HEK293 (cell line): ENCODE results near the gene IL1RAP.

Experiments used
- CTCF ChIA-PET: fragments of 350-600 bp; formaldehyde crosslinking; extraction: SDS; loops from one replicate; lab custom pipeline; 2021; ENCODE audit warnings: antibody characterized with exemption; lab: Yijun Ruan, JAX
- POLR2A ChIA-PET: fragments of 300-600 bp; formaldehyde crosslinking; extraction: SDS; loops from one replicate; lab custom pipeline; 2020; ENCODE audit warnings: antibody characterized with exemption, inconsistent platforms; lab: Yijun Ruan, JAX
- H3K27ac ChIP-seq: fragments of 200-500 bp; sonication (Bioruptor generic); 2 replicates; pipeline ENCODE4 v1.5.1; 2014; ENCODE audit warnings: low read depth, low read length, control low read depth, inconsistent platforms; ENCODE audit errors: extremely low read depth
- H3K36me3 ChIP-seq, 2 experiments: fragments of 200-500 bp in 1 of 2; sonication (Bioruptor generic) in 1 of 2; 1 replicate in 1 of 2; 2 replicates in 1 of 2; pipeline ENCODE4 v1.5.1; 2014 to 2017; ENCODE audit warnings: inconsistent platforms in 2 of 2, low read length in 2 of 2; ENCODE audit not compliant: control insufficient read depth in 2 of 2, insufficient read depth in 1 of 2
- H3K4me1 ChIP-seq: fragments of 200-500 bp; sonication (Bioruptor generic); 2 replicates; pipeline ENCODE4 v1.5.1; 2014; ENCODE audit warnings: mild to moderate bottlenecking, low read length, inconsistent platforms; ENCODE audit not compliant: control insufficient read depth, insufficient read depth
- H3K4me3 ChIP-seq: 2 replicates; pipeline ENCODE4 v1.5.1; 2011; ENCODE audit warnings: low read depth, mild to moderate bottlenecking, control low read depth, low read length, moderate library complexity
- H3K9me3 ChIP-seq: fragments of 200-500 bp; sonication (Bioruptor generic); 2 replicates; pipeline ENCODE4 v1.5.1; 2014; ENCODE audit warnings: low read depth, low read length, inconsistent platforms; ENCODE audit not compliant: control insufficient read depth, insufficient read depth
- GLIS1 ChIP-seq: fragments of 450-650 bp; formaldehyde crosslinking; IDR thresholded peaks from 2 replicates; pipeline ENCODE4 v1.5.1; 2016; ENCODE audit warnings: missing biosample characterization, missing genetic modification characterization
- MEIS1 ChIP-seq: sonication (generic); formaldehyde crosslinking; IDR thresholded peaks from 2 replicates; pipeline ENCODE4 v1.8.1; 2022; ENCODE audit warnings: missing genetic modification reagents, mild to moderate bottlenecking, borderline replicate concordance
- REST ChIP-seq: fragments of 450-650 bp; formaldehyde crosslinking; IDR thresholded peaks from 2 replicates; pipeline ENCODE4 v1.5.1; 2016; ENCODE audit warnings: missing biosample characterization, missing genetic modification characterization
- ZBTB20 ChIP-seq: fragments of 450-650 bp; formaldehyde crosslinking; IDR thresholded peaks from 2 replicates; pipeline ENCODE4 v1.5.1; 2016; ENCODE audit warnings: missing biosample characterization, missing genetic modification characterization
- ZBTB44 ChIP-seq: fragments of 450-650 bp; IDR thresholded peaks from 2 replicates; pipeline ENCODE4 v1.5.1; 2018; ENCODE audit warnings: missing biosample characterization, mild to moderate bottlenecking, missing genetic modification characterization
- ZNF112 ChIP-seq: fragments of 450-650 bp; formaldehyde crosslinking; IDR thresholded peaks from 2 replicates; pipeline ENCODE4 v1.5.0; 2017; ENCODE audit warnings: missing biosample characterization, missing genetic modification characterization
- ZNF16 ChIP-seq: fragments of 450-650 bp; formaldehyde crosslinking; IDR thresholded peaks from 2 replicates; pipeline ENCODE4 v1.5.1; 2016; ENCODE audit warnings: low read depth, missing biosample characterization, missing genetic modification characterization
- ZNF175 ChIP-seq: fragments of 450-650 bp; formaldehyde crosslinking; IDR thresholded peaks from 2 replicates; pipeline ENCODE4 v1.5.1; 2016; ENCODE audit warnings: missing biosample characterization, missing genetic modification characterization
- ZNF19 ChIP-seq: fragments of 450-650 bp; formaldehyde crosslinking; IDR thresholded peaks from 2 replicates; pipeline ENCODE4; 2016; ENCODE audit warnings: missing biosample characterization, missing genetic modification characterization, low read depth
- ZNF311 ChIP-seq: fragments of 450-650 bp; formaldehyde crosslinking; IDR thresholded peaks from 2 replicates; pipeline ENCODE4 v1.5.1; 2017; ENCODE audit warnings: missing biosample characterization, missing genetic modification characterization, borderline replicate concordance
- ZNF426 ChIP-seq: fragments of 450-650 bp; formaldehyde crosslinking; IDR thresholded peaks from 2 replicates; pipeline ENCODE4 v1.5.1; 2017; ENCODE audit warnings: missing biosample characterization, missing genetic modification characterization, mild to moderate bottlenecking, inconsistent platforms, moderate library complexity
- ZNF558 ChIP-seq: fragments of 450-650 bp; formaldehyde crosslinking; IDR thresholded peaks from 2 replicates; pipeline ENCODE4 v1.5.1; 2016; ENCODE audit warnings: missing biosample characterization, missing genetic modification characterization
- ZNF561 ChIP-seq: fragments of 450-650 bp; IDR thresholded peaks from 2 replicates; pipeline ENCODE4 v1.5.1; 2018; ENCODE audit warnings: missing biosample characterization, missing genetic modification characterization, borderline replicate concordance
- ZNF621 ChIP-seq: fragments of 450-650 bp; formaldehyde crosslinking; IDR thresholded peaks from 2 replicates; pipeline ENCODE4 v1.5.1; 2017; ENCODE audit warnings: missing biosample characterization, missing genetic modification characterization
- ZNF660 ChIP-seq: fragments of 450-650 bp; IDR thresholded peaks from 2 replicates; pipeline ENCODE4 v1.5.1; 2018; ENCODE audit warnings: missing biosample characterization, mild to moderate bottlenecking, missing genetic modification characterization
- ZNF707 ChIP-seq: fragments of 450-650 bp; formaldehyde crosslinking; IDR thresholded peaks from 2 replicates; pipeline ENCODE4 v1.5.1; 2016; ENCODE audit warnings: missing biosample characterization, missing genetic modification characterization
- ZNF768 ChIP-seq: fragments of 450-650 bp; formaldehyde crosslinking; IDR thresholded peaks from 2 replicates; pipeline ENCODE4 v1.5.1; 2018; ENCODE audit warnings: missing biosample characterization, mild to moderate bottlenecking, missing genetic modification characterization
- ZSCAN18 ChIP-seq: fragments of 450-650 bp; formaldehyde crosslinking; IDR thresholded peaks from 2 replicates; pipeline ENCODE4 v1.5.1; 2016; ENCODE audit warnings: missing biosample characterization, missing genetic modification characterization
- ZSCAN5A ChIP-seq: fragments of 450-650 bp; formaldehyde crosslinking; IDR thresholded peaks from 2 replicates; pipeline ENCODE4 v1.5.1; 2016; ENCODE audit warnings: missing biosample characterization, missing genetic modification characterization
- TF ChIP-seq, protein P1 (sequence below): fragments of 450-650 bp; formaldehyde crosslinking; IDR thresholded peaks from 2 replicates; pipeline ENCODE4 v1.5.1; 2017; ENCODE audit warnings: missing biosample characterization, missing genetic modification characterization

The IL1RAP gene

DNA sequence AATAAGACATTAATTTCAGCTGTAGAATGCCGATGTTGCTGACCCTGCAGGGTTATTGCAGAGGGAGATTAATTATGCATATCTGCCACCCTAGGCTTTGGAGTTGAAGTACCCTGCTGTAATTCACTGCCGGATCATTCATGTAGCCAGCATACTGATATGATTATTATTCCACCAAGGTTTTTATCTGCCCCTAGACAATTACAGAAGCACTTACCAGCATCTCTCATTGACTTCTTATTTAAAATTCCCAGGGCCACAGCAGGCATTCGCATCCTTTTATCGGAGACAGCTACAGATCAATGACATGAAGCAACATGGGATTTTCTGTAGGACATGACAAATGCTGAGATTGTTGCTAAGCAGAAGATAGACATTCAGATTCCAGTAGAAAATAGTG, 31.3 kb downstream of the IL1RAP start (continued):
- TF ChIP-seq ZNF707 (no peak), ZNF16 (no peak), ZNF768 (no peak), ZNF558 (tag by site-specific recombination) (no peak), REST (tag by site-specific recombination) (no peak)

GRCh38 chr3:190546881-190547510, 33.1 kb downstream of the IL1RAP start:
- no peaks in the 10 kb centered on the region for H3K4me1 ChIP-seq
- POLR2A ChIA-PET, result no interaction called here
- H3K4me3 ChIP-seq, result no peak overlapping the region
- H3K27ac ChIP-seq, result no peak overlapping the region
- CTCF ChIA-PET, result interaction anchor here (1.1 kb wide), 1 partner anchor 15 kb away, joined by 4 read pairs; no protein-coding TSS in a partner anchor
- no peaks in the 10 kb centered on the region for H3K36me3 ChIP-seq
- no peak for TF ChIP-seq ZBTB20 (tag by site-specific recombination)
- TF ChIP-seq ZNF175 (tag by site-specific recombination), result no peak
- TF ChIP-seq, protein P1, sequence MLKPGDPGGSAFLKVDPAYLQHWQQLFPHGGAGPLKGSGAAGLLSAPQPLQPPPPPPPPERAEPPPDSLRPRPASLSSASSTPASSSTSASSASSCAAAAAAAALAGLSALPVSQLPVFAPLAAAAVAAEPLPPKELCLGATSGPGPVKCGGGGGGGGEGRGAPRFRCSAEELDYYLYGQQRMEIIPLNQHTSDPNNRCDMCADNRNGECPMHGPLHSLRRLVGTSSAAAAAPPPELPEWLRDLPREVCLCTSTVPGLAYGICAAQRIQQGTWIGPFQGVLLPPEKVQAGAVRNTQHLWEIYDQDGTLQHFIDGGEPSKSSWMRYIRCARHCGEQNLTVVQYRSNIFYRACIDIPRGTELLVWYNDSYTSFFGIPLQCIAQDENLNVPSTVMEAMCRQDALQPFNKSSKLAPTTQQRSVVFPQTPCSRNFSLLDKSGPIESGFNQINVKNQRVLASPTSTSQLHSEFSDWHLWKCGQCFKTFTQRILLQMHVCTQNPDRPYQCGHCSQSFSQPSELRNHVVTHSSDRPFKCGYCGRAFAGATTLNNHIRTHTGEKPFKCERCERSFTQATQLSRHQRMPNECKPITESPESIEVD, result 0 out of 2 replicates have a peak, but pooled peaks have one; percentile 8
- TF ChIP-seq ZBTB44, result no peak
- no peak for TF ChIP-seq ZSCAN5A (tag by site-specific recombination)
- no peak for TF ChIP-seq MEIS1 (CRISPR knock-in tag)
- TF ChIP-seq ZNF426 (tag by site-specific recombination), result no peak
- TF ChIP-seq ZNF19, result no peak
- peak; percentile 41; the same call in 1 of the 2 replicates for TF ChIP-seq GLIS1
- TF ChIP-seq ZNF660 (tag by site-specific recombination), result no peak
- no peak for TF ChIP-seq ZNF311 (tag by site-specific recombination)
- no peak for TF ChIP-seq ZSCAN18 (tag by site-specific recombination)
- no peak for TF ChIP-seq ZNF621
- no peak for TF ChIP-seq ZNF112 (tag by site-specific recombination)
- no peak for TF ChIP-seq ZNF561
- H3K9me3 ChIP-seq, result no peaks in the 10 kb centered on the region
